Suprapubic skin (tissue), 3 donors: Measurements from ENCODE around the gene TRIM7.

Source experiments
- EP300 ChIP-seq: sonication (generic); formaldehyde crosslinking; IDR thresholded peaks from one replicate; pipeline ENCODE4 v1.6.1; 2017; ENCODE audit warnings: antibody characterized with exemption
- TF ChIP-seq, protein P1 (sequence below), 2 donors: fragments of 200-600 bp in 1 of 2; fragments of 450-650 bp in 1 of 2; sonication (generic) in 1 of 2; IDR thresholded peaks; one replicate each; pipeline ENCODE4 v1.5.1; 2016 to 2019; ENCODE audit warnings: antibody characterized with exemption in 2 of 2, mild to moderate bottlenecking in 1 of 2, moderate library complexity in 1 of 2

DNA sequence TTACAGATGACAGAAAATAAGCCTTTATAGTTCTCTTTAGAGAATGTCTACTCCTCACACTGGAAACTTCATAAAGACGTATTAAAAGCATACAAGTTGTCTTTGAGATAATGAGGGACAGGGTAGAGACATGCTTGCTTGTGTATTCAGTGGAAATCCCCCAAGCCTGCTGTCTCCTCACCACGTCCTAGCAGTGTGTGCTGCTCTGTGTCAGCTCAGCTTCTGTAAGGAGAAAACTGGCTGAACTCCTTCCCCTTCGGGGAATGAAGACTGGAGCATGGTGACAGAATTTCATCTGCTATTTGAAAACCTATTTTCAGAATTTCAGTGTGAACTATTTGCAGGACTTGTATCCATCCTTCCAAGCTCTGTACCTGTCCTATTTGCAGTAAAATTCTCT is 48.2 kb downstream of the TRIM7 start:
- TF ChIP-seq EP300: no peak
- TF ChIP-seq, protein P1, sequence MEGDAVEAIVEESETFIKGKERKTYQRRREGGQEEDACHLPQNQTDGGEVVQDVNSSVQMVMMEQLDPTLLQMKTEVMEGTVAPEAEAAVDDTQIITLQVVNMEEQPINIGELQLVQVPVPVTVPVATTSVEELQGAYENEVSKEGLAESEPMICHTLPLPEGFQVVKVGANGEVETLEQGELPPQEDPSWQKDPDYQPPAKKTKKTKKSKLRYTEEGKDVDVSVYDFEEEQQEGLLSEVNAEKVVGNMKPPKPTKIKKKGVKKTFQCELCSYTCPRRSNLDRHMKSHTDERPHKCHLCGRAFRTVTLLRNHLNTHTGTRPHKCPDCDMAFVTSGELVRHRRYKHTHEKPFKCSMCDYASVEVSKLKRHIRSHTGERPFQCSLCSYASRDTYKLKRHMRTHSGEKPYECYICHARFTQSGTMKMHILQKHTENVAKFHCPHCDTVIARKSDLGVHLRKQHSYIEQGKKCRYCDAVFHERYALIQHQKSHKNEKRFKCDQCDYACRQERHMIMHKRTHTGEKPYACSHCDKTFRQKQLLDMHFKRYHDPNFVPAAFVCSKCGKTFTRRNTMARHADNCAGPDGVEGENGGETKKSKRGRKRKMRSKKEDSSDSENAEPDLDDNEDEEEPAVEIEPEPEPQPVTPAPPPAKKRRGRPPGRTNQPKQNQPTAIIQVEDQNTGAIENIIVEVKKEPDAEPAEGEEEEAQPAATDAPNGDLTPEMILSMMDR (IDR thresholded peaks at IDR 0.05): no peak
